Kidney capillary endothelial cell (primary cell): ENCODE data around the gene PGR.

Experiments
- DNase-seq: peaks from one replicate; pipeline ENCODE4 v3.0.0-alpha.2; 2018; ENCODE audit warnings: low spot score

The PGR gene

DNA sequence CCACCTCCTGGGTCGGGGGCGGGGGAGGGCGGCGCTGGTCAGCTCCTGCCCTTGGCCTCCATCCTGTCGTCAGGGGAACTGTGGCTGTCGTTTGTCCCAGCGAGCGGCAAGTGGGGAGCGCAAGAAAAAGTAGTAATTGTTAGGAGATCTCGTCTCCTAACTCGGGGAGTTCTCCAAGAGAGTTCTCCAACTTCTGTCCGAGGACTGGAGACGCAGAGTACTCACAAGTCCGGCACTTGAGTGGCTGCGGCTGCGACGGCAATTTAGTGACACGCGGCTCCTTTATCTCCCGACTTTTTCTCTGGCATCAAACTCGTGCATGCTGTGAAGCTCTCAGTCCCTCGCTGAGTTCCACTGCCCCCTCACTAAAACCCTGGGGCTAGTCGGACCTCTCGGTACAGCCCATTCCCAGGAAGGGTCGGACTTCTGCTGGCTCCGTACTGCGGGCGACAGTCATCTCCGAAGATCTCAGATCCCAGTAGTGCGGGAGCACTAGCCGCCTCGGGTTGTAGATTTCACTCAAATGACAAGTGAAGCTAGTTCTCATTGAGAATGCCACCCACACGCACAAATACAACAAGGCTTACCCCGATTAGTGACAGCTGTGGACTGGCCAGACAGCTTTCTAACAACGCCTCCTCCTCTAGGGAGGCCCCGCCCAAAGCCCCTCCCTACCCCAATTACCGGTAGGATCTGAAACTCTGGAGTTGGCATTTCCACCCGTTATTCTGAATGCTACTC lies at the start of gene PGR:
Gene PGR (minus strand): TSS at position 611 of the 741 bp plus-strand sequence. CDS start 743 bp downstream, outside the sequence.
- no peak for DNase-seq

DNA sequence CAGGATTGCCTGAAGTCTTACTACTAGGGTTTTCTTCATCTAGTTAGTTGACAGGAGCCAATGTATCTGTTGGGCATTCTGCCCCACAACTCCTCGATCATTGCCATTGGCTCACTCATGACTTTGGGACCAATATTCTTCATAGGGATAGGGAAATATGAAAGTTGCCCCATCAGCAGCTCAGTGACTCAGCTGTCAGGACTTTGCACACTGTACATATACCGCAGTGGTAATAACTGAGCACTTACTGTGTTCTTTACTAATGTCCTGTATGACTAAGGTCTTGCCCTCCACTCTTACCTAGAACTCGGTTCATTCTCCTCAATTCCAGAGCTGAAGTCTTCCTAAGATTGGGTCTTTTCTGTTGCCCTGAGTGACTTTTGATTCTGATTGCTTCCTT lies 46.8 kb upstream of the PGR start:
- DNase-seq, result no peak

DNA sequence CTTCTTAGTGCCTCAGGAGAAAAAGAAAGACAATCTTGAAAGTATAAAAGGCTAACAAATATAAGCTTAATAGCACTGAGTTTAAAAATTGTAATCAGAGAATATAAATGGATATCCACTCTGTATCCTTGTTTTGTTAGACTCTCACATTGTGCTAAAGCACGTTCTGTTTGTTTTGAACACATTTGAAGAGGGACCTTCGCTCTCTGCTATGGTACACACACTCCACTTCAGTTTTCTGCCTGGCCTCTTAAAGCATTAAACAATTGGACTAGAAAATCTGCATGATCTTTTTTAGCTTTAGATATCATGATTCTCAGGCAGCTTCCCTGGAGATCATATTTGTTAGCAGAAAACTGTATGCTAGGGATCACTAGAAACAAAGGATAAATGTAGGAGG lies 40.3 kb upstream of the PGR start:
- DNase-seq, result no peak

DNA sequence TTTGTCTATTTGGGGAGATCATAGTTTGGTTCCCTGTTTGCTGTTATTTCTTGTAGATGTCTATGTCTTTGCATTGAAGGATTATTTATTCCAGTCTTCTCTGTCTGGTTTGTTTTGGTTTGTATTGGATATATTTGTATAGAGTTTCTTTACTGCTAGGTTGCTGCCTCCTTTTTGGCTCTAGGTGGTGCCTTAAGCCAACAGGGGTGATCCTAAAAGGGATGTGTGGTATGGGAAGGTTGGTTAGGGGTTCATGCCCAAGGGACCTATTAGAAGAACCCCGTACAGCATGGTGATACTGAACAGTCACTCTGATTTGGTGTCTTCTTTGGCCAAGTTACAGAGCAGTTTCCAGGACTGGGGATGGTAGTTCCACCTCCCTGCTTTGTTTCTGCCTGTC lies 36.4 kb upstream of the PGR start:
- DNase-seq, result no peak

DNA sequence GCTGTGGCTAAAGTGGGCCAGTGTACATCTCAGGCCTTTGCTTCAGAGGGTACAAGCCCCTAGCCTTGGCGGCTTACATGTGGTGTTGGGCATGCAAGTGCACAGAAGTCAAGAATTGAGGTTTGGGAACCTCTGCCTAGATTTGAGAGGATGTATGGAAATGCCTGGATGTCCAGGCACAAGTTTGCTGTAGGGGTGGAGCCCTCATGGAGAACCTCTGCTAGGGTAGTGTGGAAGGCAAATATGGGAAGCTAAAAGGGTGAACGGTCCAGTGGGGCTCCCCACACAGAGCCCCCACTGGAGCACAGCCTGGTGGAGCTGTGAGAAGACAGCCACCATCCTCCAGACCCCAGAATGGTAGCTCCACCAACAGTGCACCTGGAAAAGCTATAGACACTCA lies 28.5 kb upstream of the PGR start:
- DNase-seq, result no peak

DNA sequence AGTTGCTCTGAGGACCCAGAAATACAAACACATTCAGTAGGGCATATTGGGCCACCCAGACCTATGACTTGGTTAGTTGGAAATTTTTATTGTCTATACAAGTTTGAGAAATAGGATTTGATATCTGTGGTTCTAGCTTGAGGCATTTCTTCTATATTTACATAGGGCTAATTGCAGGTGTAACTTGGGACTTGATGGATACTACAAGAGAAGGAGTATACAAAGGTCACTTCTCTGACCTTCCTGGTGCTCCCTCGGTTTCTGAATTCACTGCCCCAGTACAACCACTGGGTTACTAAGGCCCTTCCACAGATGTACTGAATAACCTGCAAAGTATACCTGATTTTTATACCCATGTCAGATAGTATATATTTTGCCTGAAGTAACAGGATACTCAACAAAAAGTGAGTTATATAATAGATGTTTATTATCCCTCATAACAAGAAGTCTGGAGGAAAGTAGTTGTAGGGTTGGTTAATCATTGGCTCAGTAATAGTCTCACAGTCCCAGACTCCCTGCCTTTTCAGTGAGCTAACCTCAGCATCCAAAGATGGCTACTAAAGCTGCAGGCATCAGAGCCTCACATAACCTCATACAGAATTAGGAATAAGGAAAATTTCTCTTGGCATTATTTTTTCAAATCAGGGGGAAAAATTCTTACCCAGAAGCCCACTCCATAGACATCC lies 8.8 kb upstream of the PGR start:
- DNase-seq, result no peak

DNA sequence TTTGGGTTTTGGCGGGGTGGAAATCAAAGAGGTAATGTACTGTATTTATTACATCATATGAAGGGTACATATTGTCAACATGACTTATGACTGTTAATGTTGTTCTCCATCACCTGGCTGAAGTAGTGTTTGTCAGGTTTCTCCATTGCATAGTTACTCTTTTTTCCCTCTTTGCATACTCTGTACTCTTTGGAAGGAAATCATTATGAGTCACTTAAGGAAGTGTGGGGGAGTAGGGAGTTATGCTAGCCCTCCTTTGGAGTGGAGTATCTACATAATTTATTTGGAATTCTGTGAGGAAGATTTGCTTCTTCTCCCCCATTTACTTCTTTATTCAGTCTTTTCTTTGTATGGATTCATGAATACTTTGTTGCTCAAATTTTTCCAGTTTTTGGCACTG lies 3.6 kb upstream of the PGR start:
- DNase-seq, result no peak

DNA sequence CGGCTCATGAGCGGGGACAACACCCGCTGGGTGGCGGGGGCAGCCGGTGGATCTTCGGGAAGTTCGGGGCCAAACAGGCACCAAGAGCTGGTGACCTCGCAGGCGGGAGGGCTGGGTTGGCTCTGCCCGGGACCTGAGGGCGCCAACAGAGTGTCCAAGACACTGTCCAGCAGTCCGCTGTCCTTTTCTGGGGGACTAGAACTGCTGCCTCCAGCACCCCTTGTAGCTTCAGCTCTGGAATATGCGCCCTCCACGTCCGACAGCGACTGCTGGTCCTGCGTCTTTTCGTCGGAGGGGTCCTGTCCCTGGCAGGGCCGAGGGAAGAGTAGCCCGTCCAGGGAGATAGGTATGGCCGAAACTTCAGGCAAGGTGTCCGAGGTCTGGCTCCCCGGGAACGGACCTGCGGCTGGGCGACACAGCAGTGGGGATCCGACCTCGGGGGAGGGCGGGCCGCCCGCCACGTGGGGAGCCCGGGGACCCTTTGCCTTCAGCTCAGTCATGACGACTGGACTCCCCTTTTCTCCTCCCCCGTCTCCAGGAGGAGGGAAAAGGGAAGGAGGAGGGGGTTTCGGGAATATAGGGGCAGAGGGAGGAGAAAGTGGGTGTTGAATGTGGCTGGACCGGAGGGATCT lies 926 bp downstream of the PGR start:
- no peak for DNase-seq

DNA sequence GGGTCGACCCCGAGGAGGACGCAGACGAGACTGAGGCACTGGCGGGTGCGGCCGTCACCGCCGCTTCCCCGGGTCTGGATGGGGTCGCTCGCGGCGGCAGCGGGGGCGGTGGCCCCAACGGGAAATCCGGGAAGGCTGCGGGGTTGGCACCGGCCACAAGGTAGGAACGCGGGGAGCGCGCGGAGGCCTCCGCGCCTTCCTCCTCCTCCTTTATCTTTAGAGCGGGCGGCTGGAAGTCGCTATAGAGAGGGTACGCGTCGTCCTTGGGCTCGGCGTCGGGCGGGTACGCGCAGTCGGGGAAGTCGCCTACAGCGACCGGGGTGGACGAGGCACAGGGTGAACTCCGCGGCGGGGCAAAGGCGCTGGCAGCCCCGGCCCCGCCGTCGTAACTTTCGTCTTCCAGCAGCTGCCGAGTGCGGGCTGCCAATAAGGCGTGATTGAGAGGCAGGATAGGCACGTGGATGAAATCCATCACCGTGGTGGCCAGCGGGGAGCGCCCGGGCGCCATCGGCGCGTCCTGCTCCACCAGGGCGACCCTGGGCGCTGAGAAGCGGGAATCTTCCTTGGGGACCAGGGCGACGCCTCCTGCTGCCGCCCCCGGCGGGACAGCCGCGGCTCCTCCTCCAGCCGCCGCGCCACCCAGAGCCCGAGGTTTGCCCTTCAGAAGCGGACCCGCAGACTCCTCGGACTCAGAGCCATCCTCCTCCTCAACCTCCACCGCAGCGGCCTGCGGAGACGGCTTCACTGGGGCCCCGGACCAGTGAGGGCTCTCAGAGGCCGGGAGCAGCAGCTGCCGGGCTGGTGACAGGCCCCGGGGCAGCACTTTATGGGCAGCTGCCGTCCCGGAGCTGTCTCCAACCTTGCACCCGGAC lies 1.7 kb downstream of the PGR start:
- no peak for DNase-seq

DNA sequence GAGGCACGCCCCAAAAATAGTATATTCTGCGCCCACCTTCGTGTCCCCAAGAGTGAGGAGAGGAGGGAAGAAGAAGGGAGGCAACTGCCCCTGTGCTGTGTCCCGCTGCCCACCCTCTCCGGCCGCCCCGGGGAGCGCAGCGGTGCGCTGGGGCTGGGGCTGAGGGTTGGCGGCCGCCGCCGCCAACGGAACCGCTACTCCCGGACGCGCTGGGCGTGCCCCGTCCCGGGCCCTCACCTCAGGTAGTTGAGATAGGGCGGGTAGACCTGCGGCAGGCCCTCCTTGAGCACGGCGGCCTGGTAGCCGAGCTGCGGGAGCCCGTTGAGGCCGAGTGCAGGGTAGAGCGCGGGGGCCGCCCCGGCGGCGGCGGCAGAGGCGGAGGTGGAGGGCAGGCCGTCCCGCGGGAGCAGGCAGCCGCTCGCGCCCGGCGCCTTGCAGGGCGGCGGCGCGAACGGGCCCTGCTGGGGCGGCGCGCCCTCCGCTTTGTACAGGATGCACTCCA lies 2.4 kb downstream of the PGR start:
- no peak for DNase-seq

DNA sequence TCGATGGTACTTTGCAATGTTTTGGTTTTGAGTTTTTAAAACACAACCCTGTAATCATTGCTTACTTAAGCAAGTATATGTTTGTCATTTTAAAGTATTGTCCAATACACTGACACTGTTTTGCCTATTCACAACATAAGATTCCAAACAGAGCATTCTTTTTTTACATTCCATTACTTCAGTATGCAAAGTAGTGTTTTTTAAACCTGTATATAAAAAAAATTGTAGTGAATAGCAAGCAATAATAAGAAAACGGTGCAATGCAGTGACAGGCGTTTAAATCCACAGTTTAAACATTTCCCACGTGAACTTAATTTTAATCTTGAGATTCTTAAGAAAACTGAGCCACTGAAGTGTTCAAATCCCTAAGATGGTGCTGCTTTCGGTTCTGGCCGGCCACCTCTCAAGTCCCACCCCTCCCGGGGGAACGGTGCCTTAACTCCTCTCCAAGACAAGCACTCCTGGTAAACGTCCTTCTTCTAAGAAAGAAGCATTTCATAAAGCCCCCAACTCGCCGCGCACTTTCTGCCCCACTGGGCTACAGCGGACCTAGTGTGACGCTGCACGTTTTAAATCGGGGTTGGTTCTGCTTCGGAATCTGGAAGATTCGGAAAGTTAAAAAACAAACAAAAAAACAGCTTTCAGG lies 2.9 kb downstream of the PGR start:
- DNase-seq, result no peak

DNA sequence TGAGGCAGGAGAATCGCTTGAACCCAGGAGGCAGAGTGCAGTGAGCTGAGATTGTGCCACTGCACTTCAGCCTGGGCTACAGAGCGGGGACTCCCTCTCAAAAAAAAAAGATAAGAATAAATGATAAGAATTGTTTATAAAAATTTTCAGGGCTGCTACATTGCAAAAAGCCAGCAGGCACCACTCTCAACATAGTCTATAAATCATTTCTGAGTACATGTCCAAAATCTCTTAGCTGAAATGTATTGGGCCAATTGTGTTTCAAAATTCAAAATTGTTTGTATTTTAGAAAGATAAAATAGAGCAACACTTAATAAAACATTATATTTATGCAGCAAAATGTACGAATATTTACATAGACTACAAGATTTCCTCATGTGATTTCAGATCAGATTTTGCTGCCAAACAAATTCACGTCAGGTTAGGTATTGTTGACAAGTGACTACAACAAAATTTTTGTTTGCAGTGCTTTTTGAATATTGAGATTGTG lies 13.9 kb downstream of the PGR start:
- no peak for DNase-seq

DNA sequence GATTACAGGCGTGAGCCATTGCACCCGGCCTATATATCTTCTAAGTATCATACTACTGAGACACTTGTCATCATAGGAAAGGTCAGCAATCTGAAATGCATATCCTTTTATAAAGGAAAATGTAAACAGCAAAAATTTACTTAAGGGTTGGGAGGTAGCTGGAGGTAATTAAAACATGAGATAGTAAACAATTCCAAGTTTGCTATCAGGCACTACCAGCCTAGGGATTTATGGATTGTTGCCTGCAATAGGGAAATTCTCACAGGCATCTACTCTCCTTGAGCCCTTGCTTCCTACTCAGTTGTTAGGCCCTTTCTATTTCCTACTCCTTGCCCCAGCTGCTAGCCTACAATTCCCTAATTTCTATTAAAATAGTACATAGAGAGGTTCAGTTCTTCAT lies 16.1 kb downstream of the PGR start:
- no peak for DNase-seq

DNA sequence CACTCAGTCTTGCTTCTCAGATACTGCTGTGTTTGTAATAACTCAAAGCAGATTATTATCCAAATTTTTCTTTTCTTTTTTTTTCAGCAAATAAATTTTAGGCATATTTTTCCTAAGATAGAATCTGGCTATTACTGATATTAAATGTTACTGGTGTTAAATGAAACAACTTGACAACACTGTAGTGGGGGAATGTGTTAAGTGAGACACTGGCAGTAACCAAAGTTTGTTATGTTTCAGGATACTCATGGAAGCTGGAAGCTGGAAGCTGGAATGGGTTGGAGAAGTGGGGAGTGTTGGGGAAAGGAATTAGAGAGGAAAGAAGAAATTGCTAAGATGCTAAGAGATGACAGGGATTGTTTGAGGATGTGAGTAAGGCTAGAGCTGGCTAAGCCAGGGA lies 24.9 kb downstream of the PGR start:
- no peak for DNase-seq

DNA sequence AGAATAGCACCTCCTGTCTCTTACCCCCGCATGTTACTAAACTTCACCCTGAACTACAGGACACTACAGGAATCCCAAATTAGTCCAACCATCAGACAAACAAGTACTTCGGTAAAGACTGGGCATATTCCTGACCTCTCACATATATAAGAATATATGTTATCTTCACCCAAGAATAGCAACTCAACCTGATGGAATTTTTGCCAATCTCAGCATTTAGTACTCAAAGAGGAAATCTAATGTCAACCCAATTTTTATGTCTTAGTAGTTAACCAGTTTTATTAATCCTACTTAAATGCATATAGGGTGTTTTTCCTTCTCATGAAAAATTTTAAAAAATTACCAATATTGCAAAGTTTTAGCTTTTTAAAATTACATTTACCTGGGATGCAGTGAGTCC lies 26.2 kb downstream of the PGR start:
- DNase-seq, result no peak

DNA sequence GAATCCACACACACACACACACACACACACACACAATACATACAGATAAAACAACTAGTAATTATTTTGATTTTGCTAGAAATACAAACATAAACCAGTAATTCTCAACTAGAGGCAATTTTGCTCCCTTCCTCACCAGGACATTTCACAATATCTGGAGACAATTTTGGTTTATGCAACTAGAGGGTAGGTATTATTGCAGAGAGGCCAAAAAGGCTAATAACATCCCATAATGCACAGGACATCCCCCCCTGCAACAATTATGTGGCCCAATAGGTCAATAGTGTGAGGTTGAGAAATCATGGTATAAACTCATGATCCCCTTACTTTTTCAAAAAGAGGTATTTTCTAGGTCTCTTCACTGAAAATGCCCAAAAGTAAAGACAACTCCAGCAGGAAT lies 29.0 kb downstream of the PGR start:
- DNase-seq, result no peak

DNA sequence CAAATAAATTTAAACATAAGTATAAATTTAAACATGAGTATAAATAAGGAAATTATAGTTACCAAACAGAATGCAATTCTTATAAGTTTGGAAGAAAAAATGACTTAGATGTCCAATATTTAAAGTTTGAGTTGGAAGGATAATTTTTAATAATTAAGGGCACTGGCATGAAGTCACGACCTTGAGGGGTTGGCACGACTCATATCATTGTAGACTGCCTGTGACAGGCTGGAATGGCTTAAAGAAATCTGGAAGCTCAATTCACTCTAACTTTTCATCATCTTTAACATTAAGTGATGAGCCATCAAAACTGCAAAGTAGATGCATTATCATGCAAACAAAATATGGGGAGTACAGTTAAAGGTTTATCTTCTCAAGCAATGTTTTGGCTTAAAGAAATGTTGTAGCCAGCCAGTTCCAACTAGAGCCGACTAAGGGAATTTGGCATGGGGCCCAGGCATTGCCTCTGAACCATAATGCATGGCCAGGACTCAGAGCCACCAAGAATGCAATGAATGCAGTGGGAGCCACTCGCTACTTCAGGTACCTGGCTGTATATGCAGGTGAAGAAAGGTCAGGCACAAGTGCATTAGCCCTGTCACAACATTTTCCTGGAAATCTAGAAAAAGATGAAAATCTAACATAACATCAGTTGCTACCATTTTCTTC lies 33.4 kb downstream of the PGR start:
- no peak for DNase-seq

DNA sequence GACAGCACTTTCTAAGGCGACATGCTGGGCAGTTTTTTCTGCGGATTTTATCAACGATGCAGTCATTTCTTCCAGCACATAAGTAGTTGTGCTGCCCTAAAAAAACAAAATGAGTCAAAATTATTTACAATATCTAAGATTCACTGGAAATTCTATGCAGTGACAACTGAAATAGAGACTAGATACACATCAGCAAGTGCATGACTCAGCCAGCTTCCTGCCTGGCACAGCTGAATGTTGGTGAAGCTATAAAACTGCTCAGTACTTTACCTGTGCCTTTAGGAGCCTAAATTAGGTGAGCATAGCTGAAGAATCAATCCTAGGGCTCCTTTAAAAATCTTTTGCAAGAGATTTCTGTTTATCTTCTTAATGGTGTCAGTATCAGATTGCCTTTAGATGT lies 37.8 kb downstream of the PGR start:
- no peak for DNase-seq

DNA sequence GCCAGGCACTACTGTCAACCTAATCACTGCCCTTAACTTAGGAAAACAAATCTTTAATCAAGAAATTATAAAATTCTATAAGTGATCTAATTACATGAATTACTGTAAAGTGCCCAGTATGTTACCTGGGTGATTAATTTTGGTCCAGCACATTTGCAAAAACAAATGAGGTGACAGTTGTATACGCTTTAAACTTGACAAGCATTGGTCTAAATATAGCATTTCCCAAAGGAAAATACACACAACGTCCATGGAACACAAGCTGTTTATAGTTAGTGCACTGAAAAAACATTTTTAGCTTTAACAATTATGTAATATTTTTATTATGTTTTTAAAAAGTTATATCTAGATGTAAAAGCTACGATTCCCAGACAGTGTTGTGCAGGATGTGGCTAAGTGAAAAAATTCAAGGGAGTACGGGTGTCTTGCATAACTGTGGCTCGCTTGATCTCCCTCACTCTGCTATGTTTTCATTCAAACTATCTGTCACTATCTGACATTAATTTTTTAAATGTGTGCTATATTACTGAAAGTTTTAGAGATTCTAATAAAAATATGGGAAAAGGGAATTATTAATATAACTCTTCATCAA lies 38.8 kb downstream of the PGR start:
- DNase-seq, result no peak

DNA sequence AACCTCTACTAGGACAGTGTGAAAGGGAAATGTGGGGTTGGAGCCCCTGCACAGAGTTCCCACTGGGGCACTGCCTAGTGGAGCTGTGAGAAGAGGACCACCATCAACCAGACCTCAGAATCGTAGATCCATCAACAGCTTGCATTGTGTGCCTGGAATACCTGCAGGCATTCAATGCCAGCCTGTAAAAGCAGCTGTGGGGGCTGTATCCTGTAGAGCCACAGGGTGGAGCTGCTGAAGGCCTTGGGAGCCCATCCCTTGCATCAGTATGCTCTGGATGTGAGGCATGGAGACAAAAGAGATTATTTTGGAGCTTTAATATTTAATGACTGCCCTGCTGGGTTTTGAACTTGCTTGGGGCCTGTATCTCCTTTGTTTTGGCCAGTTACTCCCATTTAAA lies 46.3 kb downstream of the PGR start:
- no peak for DNase-seq

DNA sequence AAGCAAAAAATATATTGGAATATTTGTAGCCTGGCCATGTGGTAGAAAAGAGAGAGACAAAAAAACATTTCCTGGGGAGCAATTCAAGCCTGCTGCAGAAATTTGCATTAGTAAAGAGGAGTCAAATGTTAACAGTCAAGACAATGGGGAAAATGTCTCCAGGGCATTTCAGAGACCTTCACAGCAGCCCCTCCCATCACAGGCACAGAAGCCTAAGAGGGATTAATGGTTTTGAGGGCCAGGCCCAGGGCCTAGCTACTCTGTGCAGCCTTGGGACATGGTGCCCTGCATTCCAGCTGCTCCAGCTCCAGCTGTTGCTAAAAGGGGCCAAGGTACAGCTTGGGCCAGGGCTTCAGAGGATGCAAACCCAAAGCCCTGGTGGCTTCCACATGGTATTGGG lies 46.8 kb downstream of the PGR start:
- no peak for DNase-seq
